HUES48 (cell line): ENCODE measurements around the gene UBASH3B.

Experiments used
- H3K27ac ChIP-seq: one replicate; pipeline ENCODE4 v1.7.0; 2013; ENCODE audit warnings: low read depth, low read length, inconsistent platforms
- H3K27me3 ChIP-seq: 2 replicates; pipeline ENCODE4 v1.6.1; 2013; ENCODE audit warnings: mild to moderate bottlenecking, low read length; ENCODE audit not compliant: control insufficient read depth, insufficient read depth
- H3K36me3 ChIP-seq: 2 replicates; pipeline ENCODE4 v1.6.1; 2013; ENCODE audit warnings: low read length; ENCODE audit not compliant: control insufficient read depth, insufficient read depth
- H3K4me1 ChIP-seq: 2 replicates; pipeline ENCODE4 v1.6.1; 2013; ENCODE audit warnings: mild to moderate bottlenecking, low read length; ENCODE audit not compliant: control insufficient read depth, insufficient read depth
- H3K4me3 ChIP-seq: 2 replicates; pipeline ENCODE4 v1.5.1; 2013; ENCODE audit warnings: mild to moderate bottlenecking, low read depth, low read length
- H3K9ac ChIP-seq: 2 replicates; pipeline ENCODE4 v1.6.1; 2013; ENCODE audit warnings: mild to moderate bottlenecking, low read depth, low read length, moderate library complexity
- H3K9me3 ChIP-seq: 2 replicates; pipeline ENCODE4 v1.6.1; 2013; ENCODE audit warnings: low read length; ENCODE audit not compliant: control insufficient read depth, insufficient read depth

The UBASH3B gene

GRCh38 chr11:122663764-122664163 is 8.2 kb downstream of the UBASH3B start:
- H3K36me3 ChIP-seq, result no peaks in the 10 kb centered on the region
- H3K9ac ChIP-seq, result no peak overlapping the region
- no peaks in the 10 kb centered on the region for H3K9me3 ChIP-seq
- no peak overlapping the region for H3K4me3 ChIP-seq
- H3K27me3 ChIP-seq, result no peaks in the 10 kb centered on the region
- no peak overlapping the region for H3K27ac ChIP-seq
- no peaks in the 10 kb centered on the region for H3K4me1 ChIP-seq

- Histone ChIP-seq H3K27ac (no peak overlapping the region), H3K27me3 (no peaks in the 10 kb centered on the region), H3K9ac (no peak overlapping the region), H3K4me1 (no peaks in the 10 kb centered on the region), H3K9me3 (0 out of 2 replicates have a peak, but pooled peaks cover 4% of the 10 kb centered on the region), H3K36me3 (no peaks in the 10 kb centered on the region), H3K4me3 (no peak overlapping the region)
Measured at GRCh38 chr11:122664188-122664587, 8.7 kb downstream of the UBASH3B start.

GRCh38 chr11:122665861-122666260 is 10.3 kb downstream of the UBASH3B start:
- H3K9me3 ChIP-seq, result 0 out of 2 replicates have a peak, but pooled peaks cover 7% of the 10 kb centered on the region
- H3K9ac ChIP-seq, result no peak overlapping the region
- no peak overlapping the region for H3K27ac ChIP-seq
- no peaks in the 10 kb centered on the region for H3K36me3 ChIP-seq
- no peak overlapping the region for H3K4me3 ChIP-seq
- H3K4me1 ChIP-seq, result no peaks in the 10 kb centered on the region
- no peaks in the 10 kb centered on the region for H3K27me3 ChIP-seq

GRCh38 chr11:122666743-122667142 is 11.2 kb downstream of the UBASH3B start:
- Histone ChIP-seq H3K9me3 (0 out of 2 replicates have a peak, but pooled peaks cover 7% of the 10 kb centered on the region), H3K4me1 (no peaks in the 10 kb centered on the region), H3K36me3 (no peaks in the 10 kb centered on the region), H3K27ac (no peak overlapping the region), H3K9ac (no peak overlapping the region), H3K4me3 (no peak overlapping the region), H3K27me3 (no peaks in the 10 kb centered on the region)

GRCh38 chr11:122668562-122669090 is 13.1 kb downstream of the UBASH3B start:
- H3K27ac ChIP-seq, result no peak overlapping the region
- H3K9me3 ChIP-seq, result 0 out of 2 replicates have a peak, but pooled peaks cover 7% of the 10 kb centered on the region
- no peaks in the 10 kb centered on the region for H3K36me3 ChIP-seq

GRCh38 chr11:122670131-122670530 is 14.6 kb downstream of the UBASH3B start:
- no peak overlapping the region for H3K27ac ChIP-seq
- H3K4me1 ChIP-seq, result no peaks in the 10 kb centered on the region
- H3K27me3 ChIP-seq, result no peaks in the 10 kb centered on the region
- H3K9ac ChIP-seq, result no peak overlapping the region
- H3K4me3 ChIP-seq, result no peak overlapping the region
- 0 out of 2 replicates have a peak, but pooled peaks cover 7% of the 10 kb centered on the region for H3K9me3 ChIP-seq
- H3K36me3 ChIP-seq, result no peaks in the 10 kb centered on the region

More at GRCh38 chr11:122668562-122669090, 13.1 kb downstream of the UBASH3B start:
- no peaks in the 10 kb centered on the region for H3K4me1 ChIP-seq
- H3K9ac ChIP-seq, result no peak overlapping the region
- no peak overlapping the region for H3K4me3 ChIP-seq
- H3K27me3 ChIP-seq, result no peaks in the 10 kb centered on the region

- H3K9ac ChIP-seq, result no peak overlapping the region
- H3K27ac ChIP-seq, result no peak overlapping the region
- no peak overlapping the region for H3K4me3 ChIP-seq
- no peaks in the 10 kb centered on the region for H3K27me3 ChIP-seq
- H3K9me3 ChIP-seq, result 0 out of 2 replicates have a peak, but pooled peaks cover 7% of the 10 kb centered on the region
- H3K36me3 ChIP-seq, result no peaks in the 10 kb centered on the region
- no peaks in the 10 kb centered on the region for H3K4me1 ChIP-seq
Measured at GRCh38 chr11:122671400-122671891, 15.9 kb downstream of the UBASH3B start.

- H3K27ac ChIP-seq, result no peak overlapping the region
Measured at GRCh38 chr11:122672892-122673291, 17.4 kb downstream of the UBASH3B start.

GRCh38 chr11:122673701-122674100 is 18.2 kb downstream of the UBASH3B start:
- Histone ChIP-seq H3K4me1 (no peaks in the 10 kb centered on the region), H3K27ac (no peak overlapping the region), H3K36me3 (no peaks in the 10 kb centered on the region), H3K4me3 (no peak overlapping the region), H3K9ac (no peak overlapping the region), H3K27me3 (no peaks in the 10 kb centered on the region), H3K9me3 (0 out of 2 replicates have a peak, but pooled peaks cover 7% of the 10 kb centered on the region)

More at GRCh38 chr11:122672892-122673291, 17.4 kb downstream of the UBASH3B start:
- Histone ChIP-seq H3K4me1 (no peaks in the 10 kb centered on the region), H3K4me3 (no peak overlapping the region), H3K9ac (no peak overlapping the region), H3K27me3 (no peaks in the 10 kb centered on the region), H3K9me3 (0 out of 2 replicates have a peak, but pooled peaks cover 7% of the 10 kb centered on the region), H3K36me3 (no peaks in the 10 kb centered on the region)

GRCh38 chr11:122676638-122677037 is 21.1 kb downstream of the UBASH3B start:
- no peak overlapping the region for H3K4me3 ChIP-seq
- H3K27me3 ChIP-seq, result no peaks in the 10 kb centered on the region
- H3K9me3 ChIP-seq, result no peaks in the 10 kb centered on the region
- no peaks in the 10 kb centered on the region for H3K4me1 ChIP-seq
- H3K9ac ChIP-seq, result no peak overlapping the region
- H3K27ac ChIP-seq, result no peak overlapping the region
- H3K36me3 ChIP-seq, result no peaks in the 10 kb centered on the region

GRCh38 chr11:122677256-122677655 is 21.7 kb downstream of the UBASH3B start:
- Histone ChIP-seq H3K9me3 (no peaks in the 10 kb centered on the region), H3K27me3 (no peaks in the 10 kb centered on the region), H3K4me1 (no peaks in the 10 kb centered on the region), H3K36me3 (no peaks in the 10 kb centered on the region), H3K9ac (no peak overlapping the region), H3K27ac (no peak overlapping the region), H3K4me3 (no peak overlapping the region)
